DND-41 (cell line): ENCODE results near the gene GINM1.

ENCODE experiments used
- ATAC-seq: fragments of 200-7000 bp; cut with Tn5 transposase; 3 replicates; pipeline ENCODE4 v1.9.1; 2021; ENCODE audit warnings: low read depth; ENCODE audit not compliant: insufficient read depth
- DNase-seq: peaks from one replicate; pipeline ENCODE4 v3.0.0-alpha.2; 2020
- H2AFZ ChIP-seq: 2 replicates; pipeline ENCODE4 v1.6.0; 2012; ENCODE audit warnings: low read depth, low read length
- H3K27ac ChIP-seq: 2 replicates; pipeline ENCODE4 v1.5.1; 2012; ENCODE audit warnings: low read length, inconsistent platforms
- H3K27me3 ChIP-seq: fragments of 200-600 bp; sonication (generic); 2 replicates; pipeline ENCODE4 v1.6.0; 2012; ENCODE audit warnings: low read length, mild to moderate bottlenecking, inconsistent platforms; ENCODE audit not compliant: insufficient read depth, poor library complexity
- H3K36me3 ChIP-seq: 2 replicates; pipeline ENCODE4 v1.5.1; 2012; ENCODE audit warnings: low read length, inconsistent platforms; ENCODE audit not compliant: insufficient read depth
- H3K4me1 ChIP-seq: 2 replicates; pipeline ENCODE4 v1.5.1; 2012; ENCODE audit warnings: mild to moderate bottlenecking, low read length; ENCODE audit not compliant: insufficient read depth
- H3K4me2 ChIP-seq: 2 replicates; pipeline ENCODE4 v1.6.0; 2012; ENCODE audit warnings: mild to moderate bottlenecking, moderate library complexity, low read length, inconsistent platforms; ENCODE audit not compliant: insufficient read depth
- H3K4me3 ChIP-seq, 2 experiments: fragments of 200-600 bp in 1 of 2; shearing (Covaris generic) in 1 of 2; 2 replicates each; pipeline ENCODE4 v1.5.1; 2012 to 2016; ENCODE audit warnings: inconsistent platforms in 2 of 2, low read length in 2 of 2, mild to moderate bottlenecking in 2 of 2, low read depth in 1 of 2, moderate library complexity in 1 of 2
- H3K79me2 ChIP-seq: 2 replicates; pipeline ENCODE4 v1.6.0; 2012; ENCODE audit warnings: low read length, inconsistent platforms; ENCODE audit not compliant: insufficient read depth
- H3K9ac ChIP-seq: 2 replicates; pipeline ENCODE4 v1.6.0; 2012; ENCODE audit warnings: low read depth, mild to moderate bottlenecking, inconsistent platforms, low read length, moderate library complexity
- H3K9me3 ChIP-seq: 2 replicates; pipeline ENCODE4 v1.5.1; 2012; ENCODE audit warnings: low read length, moderate library complexity, mild to moderate bottlenecking, inconsistent platforms; ENCODE audit not compliant: insufficient read depth, severe bottlenecking
- H4K20me1 ChIP-seq: 2 replicates; pipeline ENCODE4 v1.6.0; 2012; ENCODE audit warnings: low read length; ENCODE audit not compliant: insufficient read depth
- CTCF ChIP-seq: IDR thresholded peaks from 2 replicates; pipeline ENCODE4 v1.5.1; 2012; ENCODE audit warnings: borderline replicate concordance, low read length, moderate library complexity, mild to moderate bottlenecking; ENCODE audit not compliant: poor library complexity, severe bottlenecking; ENCODE audit errors: extremely low read depth
- EZH2 ChIP-seq: IDR thresholded peaks from 3 replicates; pipeline ENCODE4 v1.6.1; 2012; ENCODE audit warnings: borderline replicate concordance, low read depth, mild to moderate bottlenecking, moderate library complexity, low read length, inconsistent platforms; ENCODE audit not compliant: severe bottlenecking

GINM1 gene

GRCh38 chr6:149580880-149581279 is 14.7 kb downstream of the GINM1 start:
- H4K20me1 ChIP-seq, result peaks cover 7% of the 10 kb centered on the region; the same call in 1 of the 2 replicates
- ATAC-seq (no peak), DNase-seq (no peak)
- no peak overlapping the region for H2AFZ ChIP-seq
- H3K4me2 ChIP-seq, result no peak overlapping the region
- peaks cover 58% of the 10 kb centered on the region for H3K36me3 ChIP-seq
- H3K4me3 ChIP-seq, result no peak overlapping the region
- H3K79me2 ChIP-seq, result peaks cover 14% of the 10 kb centered on the region
- H3K9ac ChIP-seq, result no peak overlapping the region
- no peak overlapping the region for H3K27ac ChIP-seq
- H3K4me1 ChIP-seq, result no peaks in the 10 kb centered on the region
- no peaks in the 10 kb centered on the region for H3K9me3 ChIP-seq
- H3K27me3 ChIP-seq, result no peaks in the 10 kb centered on the region
- no peak for TF ChIP-seq EZH2
- TF ChIP-seq CTCF, result no peak

DNA sequence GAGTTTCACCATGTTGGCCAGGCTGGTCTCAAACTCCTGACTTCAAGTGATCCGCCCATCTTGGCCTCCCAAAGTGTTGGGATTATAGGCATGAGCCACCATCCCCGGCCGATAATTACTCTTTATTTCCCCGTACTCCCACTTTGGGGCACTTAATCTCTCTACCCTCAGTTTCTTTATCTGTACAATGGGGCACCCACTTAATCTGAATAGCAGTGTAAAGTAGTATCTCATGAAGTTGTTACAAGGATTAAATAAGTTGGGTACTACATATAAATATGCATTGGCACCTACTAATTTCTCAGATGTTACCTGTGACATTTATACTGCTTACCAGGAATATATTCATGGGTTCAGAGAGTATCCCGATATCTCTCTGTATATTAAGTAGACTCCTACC is 15.2 kb downstream of the GINM1 start:
- Histone ChIP-seq H3K36me3 (peaks cover 59% of the 10 kb centered on the region), H3K9ac (no peak overlapping the region), H3K27me3 (no peaks in the 10 kb centered on the region), H3K4me2 (no peak overlapping the region), H3K27ac (no peak overlapping the region), H3K79me2 (peaks cover 9% of the 10 kb centered on the region), H3K4me3 (no peak overlapping the region), H3K9me3 (no peaks in the 10 kb centered on the region), H4K20me1 (peaks cover 7% of the 10 kb centered on the region; the same call in 1 of the 2 replicates), H3K4me1 (no peaks in the 10 kb centered on the region), H2AFZ (no peak overlapping the region)
- TF ChIP-seq CTCF (no peak), EZH2 (no peak)
- no peak for DNase-seq
- ATAC-seq, result no peak

- Histone ChIP-seq H3K4me2 (no peak overlapping the region), H3K27ac (no peak overlapping the region), H3K36me3 (peaks cover 72% of the 10 kb centered on the region), H3K4me3 (no peak overlapping the region), H3K79me2 (no peaks in the 10 kb centered on the region), H3K27me3 (no peaks in the 10 kb centered on the region), H3K9me3 (no peaks in the 10 kb centered on the region), H3K9ac (no peak overlapping the region), H2AFZ (no peak overlapping the region), H3K4me1 (no peaks in the 10 kb centered on the region), H4K20me1 (no peaks in the 10 kb centered on the region)
- ATAC-seq, result no peak
- DNase-seq, result no peak
- TF ChIP-seq CTCF (no peak), EZH2 (no peak)
Observed at GRCh38 chr6:149586149-149586548, 20.0 kb downstream of the GINM1 start.

- Histone ChIP-seq H3K9ac (no peak overlapping the region), H3K27ac (no peak overlapping the region), H3K4me1 (no peaks in the 10 kb centered on the region), H2AFZ (no peak overlapping the region), H4K20me1 (no peaks in the 10 kb centered on the region), H3K79me2 (no peaks in the 10 kb centered on the region), H3K9me3 (no peaks in the 10 kb centered on the region), H3K27me3 (no peaks in the 10 kb centered on the region), H3K36me3 (peaks cover 83% of the 10 kb centered on the region), H3K4me3 (no peak overlapping the region), H3K4me2 (no peak overlapping the region)
- TF ChIP-seq EZH2, result no peak
- TF ChIP-seq CTCF, result no peak
- DNase-seq (no peak), ATAC-seq (no peak)
Observed at GRCh38 chr6:149592983-149593382, 26.8 kb downstream of the GINM1 start.
